Neural cell (in vitro differentiated cells): ENCODE results near the gene MLX.

Source experiments
- CTCF ChIP-seq: fragments of 450-650 bp; IDR thresholded peaks from 2 replicates; pipeline ENCODE4 v1.5.1; 2014; ENCODE audit warnings: antibody characterized with exemption, mild to moderate bottlenecking, moderate library complexity; ENCODE audit not compliant: poor library complexity, severe bottlenecking
- EP300 ChIP-seq: fragments of 450-650 bp; conservative IDR thresholded peaks from 2 replicates; pipeline ENCODE4 v1.6.1; 2014; ENCODE audit warnings: antibody characterized with exemption, mild to moderate bottlenecking, moderate library complexity; ENCODE audit not compliant: poor library complexity, severe bottlenecking
- EZH2 ChIP-seq: fragments of 200-600, 300-800 bp; shearing (Covaris generic), sonication (generic); IDR thresholded peaks from 2 replicates; pipeline ENCODE4 v1.6.1; 2014; ENCODE audit warnings: antibody characterized with exemption, low read length, borderline replicate concordance, mild to moderate bottlenecking; ENCODE audit not compliant: insufficient read depth, poor library complexity, severe bottlenecking
- MXI1 ChIP-seq: fragments of 450-650 bp; conservative IDR thresholded peaks from 2 replicates; pipeline ENCODE4 v1.6.1; 2014; ENCODE audit warnings: antibody characterized with exemption, mild to moderate bottlenecking; ENCODE audit not compliant: poor library complexity, severe bottlenecking
- POLR2AphosphoS5 ChIP-seq: IDR thresholded peaks from 2 replicates; pipeline ENCODE4 v1.6.1; 2012
- RAD21 ChIP-seq: fragments of 450-650 bp; conservative IDR thresholded peaks from 2 replicates; pipeline ENCODE4 v1.6.1; 2014; ENCODE audit warnings: antibody characterized with exemption, mild to moderate bottlenecking, moderate library complexity
- REST ChIP-seq: IDR thresholded peaks from 2 replicates; pipeline ENCODE4 v1.6.1; 2012; ENCODE audit warnings: borderline replicate concordance
- SMC3 ChIP-seq: fragments of 450-650 bp; conservative IDR thresholded peaks from 2 replicates; pipeline ENCODE4 v1.6.1; 2014; ENCODE audit warnings: antibody characterized with exemption, mild to moderate bottlenecking, moderate library complexity; ENCODE audit not compliant: poor library complexity
- TAF1 ChIP-seq: IDR thresholded peaks from 2 replicates; pipeline ENCODE4 v1.6.1; 2012; ENCODE audit warnings: low read depth

- no peak for TF ChIP-seq CTCF
- no peak for TF ChIP-seq POLR2AphosphoS5
- TF ChIP-seq RAD21 = no peak
- no peak for TF ChIP-seq EZH2
- TF ChIP-seq MXI1 = no peak
- no peak for TF ChIP-seq TAF1
- no peak for TF ChIP-seq REST
- TF ChIP-seq EP300 = no peak
- TF ChIP-seq SMC3 = no peak
Observed at GRCh38 chr17:42612013-42612412, 45.1 kb downstream of the MLX start.
